ENCODE results near the gene FBP2.
A peak's percentile ranks its signal among the peaks of the same experiment; 100 is the strongest.

Gene FBP2

DNA sequence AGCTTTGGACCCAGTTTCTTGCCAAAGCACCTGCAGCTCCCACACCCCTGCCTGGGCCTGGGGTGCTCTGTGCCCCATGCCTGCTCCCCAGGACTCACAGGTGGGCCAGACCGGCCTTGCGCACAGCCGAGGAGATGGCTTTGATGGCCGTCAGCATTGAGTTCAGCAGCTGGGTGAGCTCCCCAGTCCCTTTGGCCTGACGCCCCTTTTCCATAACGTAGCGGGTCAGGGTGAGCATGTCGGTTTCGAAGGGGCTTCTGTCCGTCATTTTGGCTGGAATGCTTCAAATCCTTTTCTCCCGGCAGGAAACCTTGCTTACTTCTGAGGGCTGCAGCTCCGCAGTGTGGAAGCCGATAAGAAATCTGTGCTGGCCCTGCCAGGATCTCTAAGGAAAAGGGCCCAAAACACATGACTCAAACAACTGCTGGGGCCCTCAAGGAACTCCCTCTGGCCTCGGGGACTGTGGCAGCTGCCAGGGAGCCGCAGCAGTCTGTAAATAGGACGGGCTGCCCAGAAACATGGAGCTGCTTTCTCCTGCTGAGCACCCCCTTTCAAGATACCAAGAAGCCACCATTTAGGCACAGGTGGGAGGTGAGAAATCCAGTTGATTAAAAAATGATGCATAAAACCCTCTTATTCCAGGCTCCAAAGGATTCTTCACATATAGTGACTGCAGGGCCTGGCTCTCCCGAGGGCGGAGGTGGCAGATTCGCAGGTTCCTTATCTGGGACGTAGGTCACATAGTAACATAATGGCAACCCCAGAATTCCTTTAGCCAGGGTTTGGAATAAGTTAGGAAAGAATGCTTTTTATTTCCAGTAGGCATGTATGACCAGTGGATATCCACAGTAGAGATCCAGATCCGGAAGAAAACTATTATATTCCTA lies at the start of gene FBP2:
TSS of gene FBP2 (minus strand) at position 366 of the 887 bp plus-strand sequence. CDS start at position 268, 98 bp downstream.
- DNase-seq = no peak

DNA sequence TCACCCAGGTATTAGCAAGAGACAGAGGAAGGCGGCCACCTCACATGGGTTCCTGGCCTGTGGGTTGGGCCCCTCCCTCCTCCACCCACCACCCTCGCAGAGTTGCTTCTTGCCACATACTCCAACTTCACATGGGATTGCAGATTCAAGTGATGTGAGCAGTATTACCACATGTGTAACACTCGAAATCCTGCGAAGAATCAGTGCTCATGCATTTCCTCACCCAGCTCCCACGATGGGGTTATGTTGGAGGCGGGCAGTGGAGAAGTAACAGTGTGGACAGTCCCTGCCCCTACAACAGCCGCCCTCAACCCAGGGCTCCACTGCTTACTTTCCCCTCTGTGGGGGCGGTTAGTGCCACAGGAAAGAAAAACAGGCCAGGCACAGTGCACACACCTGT lies 49.6 kb upstream of the FBP2 start:
- no peak for DNase-seq

DNA sequence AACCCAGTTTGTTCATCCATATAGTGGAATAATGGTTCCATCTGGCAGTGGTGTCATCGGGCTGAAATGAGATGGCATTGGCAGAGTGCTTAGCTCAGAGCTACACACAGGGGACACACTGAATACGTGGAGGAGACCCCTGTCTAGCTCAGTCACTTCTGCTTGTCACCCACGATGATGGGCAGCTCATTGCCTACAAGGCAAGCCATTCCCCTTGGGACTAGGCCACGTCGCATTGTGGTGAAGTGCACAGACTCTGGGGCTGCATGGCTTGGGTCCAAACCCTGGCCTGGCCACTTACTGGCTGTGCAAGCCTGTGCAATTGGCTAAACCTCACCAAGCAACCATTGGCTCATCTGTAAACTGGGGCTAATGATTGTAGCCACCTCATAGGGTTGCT lies 48.9 kb upstream of the FBP2 start:
- DNase-seq = no peak

DNA sequence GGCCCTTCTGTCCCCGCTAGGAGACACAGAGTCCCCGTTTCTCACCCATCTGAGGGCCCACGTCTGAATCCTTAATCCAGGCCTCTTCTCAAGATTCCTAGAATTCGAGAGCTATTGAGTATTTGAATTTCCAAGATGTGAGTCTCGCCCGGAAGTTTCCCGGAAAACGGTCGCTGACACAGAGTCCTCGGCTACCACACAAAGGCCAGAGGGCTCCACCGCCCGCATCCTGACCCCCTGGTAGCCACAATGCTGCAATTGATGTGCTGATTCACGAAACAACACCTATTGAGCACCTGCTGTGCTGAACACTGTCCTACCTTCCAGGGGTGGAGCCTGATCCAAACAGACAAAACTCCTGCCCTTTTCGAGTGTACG lies 46.4 kb upstream of the FBP2 start:
- no peak for DNase-seq

DNA sequence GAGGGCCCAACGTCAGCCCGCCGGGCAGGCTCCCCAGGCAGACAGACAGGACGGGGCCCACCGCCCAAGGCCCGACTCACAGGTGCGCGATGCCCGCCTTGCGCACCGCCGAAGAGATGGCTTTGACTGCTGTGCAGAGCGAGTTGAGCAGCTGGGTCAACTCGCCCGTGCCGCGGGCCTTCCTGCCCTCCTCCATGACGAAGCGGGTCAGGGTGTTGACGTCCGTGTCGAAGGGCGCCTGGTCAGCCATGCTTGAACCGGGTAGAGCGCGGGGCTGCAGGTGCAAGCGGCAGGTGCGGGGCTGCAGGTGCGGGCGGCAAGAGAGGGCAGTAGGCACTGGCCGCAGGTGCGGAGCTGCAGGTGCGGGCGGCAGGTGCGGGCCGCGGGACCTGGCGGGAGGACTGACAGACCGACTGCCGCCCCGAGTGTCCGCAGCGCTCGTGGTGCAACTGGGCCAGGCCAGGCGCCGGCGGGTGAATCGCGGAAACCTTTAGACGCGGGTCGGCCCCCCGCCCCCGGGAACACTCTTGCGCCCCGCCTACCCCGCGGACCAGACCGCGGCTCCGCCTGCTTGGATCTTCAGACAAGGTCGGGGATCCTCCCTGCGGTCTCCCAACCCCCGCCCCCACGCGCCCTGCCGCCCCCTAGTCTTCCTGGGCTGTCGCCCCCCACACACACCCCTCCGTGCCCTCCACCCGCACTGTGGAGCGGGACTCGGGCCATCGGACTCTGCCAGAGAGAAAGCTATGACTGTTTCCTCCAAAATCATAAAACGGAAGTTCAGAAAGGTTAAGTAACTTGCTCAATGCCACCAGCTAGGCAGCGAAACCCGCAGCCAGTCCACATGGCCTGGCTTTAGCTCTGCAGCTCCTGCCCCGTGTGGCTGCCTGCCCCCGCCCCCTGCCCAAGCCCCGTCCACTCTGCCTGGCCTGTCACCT lies 45.7 kb upstream of the FBP2 start, which contains the start of gene FBP1:
TSS of gene FBP1 (minus strand) at position 458 of the 938 bp plus-strand sequence. CDS start at position 250, 208 bp downstream.
- no peak for DNase-seq

DNA sequence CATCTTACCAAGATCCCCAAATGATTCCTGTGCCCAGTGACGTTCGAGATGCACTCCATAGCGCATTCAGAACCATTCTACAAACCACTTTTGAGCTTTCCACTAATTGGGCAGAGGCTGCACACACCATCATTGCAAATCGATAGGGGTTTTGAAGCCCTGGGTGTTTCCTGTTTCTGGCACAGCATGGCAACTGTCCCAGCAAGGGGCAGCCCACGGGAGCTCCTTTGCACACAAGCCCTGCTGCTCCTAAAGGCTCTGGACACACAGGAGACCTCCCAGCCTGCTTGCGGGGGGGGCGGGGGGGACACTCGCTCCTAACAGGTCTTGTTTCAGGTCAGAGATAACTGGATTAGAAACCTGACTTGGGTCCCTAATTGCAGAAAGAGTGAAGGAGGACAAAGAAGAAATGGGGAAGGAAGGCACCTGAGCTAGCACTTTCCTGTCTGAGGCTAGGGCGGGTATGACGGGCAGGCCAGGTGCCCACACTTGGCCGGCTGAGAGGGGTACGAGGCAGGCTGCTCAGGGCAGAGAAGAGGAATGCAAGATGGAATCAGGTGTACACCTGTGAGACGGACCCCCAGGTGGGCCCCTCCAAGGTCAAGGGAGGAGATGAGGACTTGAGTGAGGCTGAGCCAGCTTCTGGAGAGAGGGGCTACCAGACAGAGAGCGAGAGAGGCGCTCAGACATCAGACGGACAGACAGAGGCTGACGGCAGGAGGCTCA lies 44.9 kb upstream of the FBP2 start:
- no peak for DNase-seq

DNA sequence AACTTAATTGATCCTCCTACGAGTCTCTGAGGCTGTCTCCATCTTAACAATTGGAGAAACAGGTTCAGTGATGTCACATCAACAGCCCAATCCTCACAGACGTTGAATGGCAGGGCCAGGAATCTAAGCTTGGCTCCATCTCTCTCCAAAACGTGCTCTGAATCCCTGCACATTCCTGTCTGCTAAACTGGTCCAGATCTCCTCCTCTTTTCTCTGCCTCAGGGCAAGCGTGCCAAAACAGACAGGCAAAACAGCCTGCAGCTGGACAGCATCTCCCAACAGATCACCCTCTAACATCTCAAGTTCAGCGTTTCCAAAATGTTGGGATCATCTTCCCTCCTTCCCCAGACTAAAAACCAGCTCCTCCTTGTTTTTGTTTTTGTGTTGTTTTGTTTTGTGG lies 39.1 kb upstream of the FBP2 start:
- DNase-seq = no peak

DNA sequence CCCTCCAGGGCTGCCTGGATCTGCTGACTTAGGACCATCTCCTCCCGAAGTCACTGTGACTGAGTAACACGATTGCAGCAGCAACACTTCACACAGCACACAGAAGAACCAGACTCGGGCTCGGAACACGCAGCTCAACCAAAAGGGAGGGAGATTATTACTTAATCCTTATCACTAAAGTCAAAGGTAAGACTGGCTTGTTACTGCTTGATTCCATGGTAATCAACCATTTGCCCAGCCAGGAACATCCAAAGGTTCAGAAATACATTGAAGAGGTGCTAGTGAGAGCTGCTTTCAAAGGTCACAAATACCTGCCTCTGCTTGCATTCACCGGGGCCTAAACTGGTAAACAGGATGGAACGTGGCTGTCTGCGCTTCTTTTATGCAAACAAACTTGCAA lies 38.0 kb upstream of the FBP2 start:
- no peak for DNase-seq

DNA sequence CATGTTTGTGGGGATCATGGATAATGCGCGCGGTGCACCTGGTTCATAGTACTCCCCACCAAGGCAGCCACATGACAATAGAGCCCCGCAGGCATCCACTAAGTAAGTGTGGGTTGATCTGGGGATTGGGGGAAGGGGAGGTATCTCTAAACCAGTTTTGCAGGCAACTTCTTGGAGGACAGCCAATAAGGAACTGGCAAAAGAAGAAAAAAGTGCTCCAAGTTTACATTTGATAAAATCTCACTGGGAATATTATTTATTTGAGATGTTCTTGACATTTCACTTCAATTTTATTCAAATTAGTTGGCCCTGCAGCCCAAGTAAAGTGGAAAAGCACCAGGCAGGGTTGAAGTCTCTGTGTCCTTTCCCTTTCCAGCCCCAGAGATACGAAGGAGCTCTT lies 37.2 kb upstream of the FBP2 start:
- no peak for DNase-seq

DNA sequence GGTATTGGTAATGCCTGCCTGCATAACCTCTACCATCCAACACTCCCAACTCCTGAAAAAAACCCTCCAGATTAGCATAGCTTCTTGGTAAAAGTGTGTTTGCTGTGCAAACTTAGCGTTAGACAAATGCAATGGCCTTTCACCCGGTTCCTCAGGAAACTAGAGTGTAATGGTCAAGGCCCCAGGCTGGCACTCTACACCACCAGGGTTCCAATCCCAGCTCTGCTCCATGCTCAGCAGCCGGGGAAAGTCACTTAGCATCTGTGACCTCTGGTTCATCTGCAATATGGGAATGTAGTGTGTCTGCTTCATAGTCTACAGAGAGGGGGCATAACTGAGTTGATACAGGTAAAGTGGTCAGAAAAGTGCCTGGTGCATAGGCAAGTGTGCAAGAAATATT lies 36.7 kb upstream of the FBP2 start:
- DNase-seq = no peak

DNA sequence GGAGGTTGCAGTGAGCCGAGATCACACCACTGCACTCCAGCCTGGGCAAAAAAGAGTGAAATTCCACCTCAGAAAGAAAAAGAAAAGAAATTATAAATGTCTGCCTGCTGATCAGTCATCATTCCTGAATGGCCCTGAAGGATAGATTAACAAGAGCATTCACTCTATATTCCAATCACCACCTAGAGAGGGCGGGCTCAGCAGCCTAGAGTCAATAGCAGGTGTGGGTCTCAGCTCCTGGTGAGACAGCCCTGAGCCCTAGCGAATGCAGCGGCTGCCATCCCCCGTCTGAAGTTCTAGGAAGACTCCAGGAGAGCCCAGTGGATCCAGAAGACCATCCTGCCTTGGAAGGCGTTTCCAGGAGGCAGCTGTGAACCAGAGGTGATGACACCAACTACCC lies 33.7 kb upstream of the FBP2 start:
- DNase-seq = no peak

DNA sequence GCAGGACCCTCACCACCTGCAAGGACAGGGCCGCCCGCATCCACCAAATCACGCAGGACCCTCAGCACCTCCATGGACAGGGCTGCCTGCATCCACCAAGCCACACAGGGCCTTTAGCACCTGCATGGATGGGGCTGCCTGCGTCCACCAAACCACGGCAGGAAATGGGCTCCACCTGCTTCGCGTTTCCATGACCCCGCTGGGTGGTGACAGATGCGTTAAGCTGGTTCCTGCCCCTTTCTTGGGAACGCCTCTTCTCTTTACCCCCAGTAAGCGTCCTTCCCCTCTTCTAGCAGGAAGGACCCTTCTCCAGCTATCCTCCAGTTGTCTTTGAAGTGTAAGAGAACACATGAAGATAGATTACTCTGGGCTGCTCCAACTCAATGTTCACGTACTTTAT lies 32.2 kb upstream of the FBP2 start:
- DNase-seq = no peak

DNA sequence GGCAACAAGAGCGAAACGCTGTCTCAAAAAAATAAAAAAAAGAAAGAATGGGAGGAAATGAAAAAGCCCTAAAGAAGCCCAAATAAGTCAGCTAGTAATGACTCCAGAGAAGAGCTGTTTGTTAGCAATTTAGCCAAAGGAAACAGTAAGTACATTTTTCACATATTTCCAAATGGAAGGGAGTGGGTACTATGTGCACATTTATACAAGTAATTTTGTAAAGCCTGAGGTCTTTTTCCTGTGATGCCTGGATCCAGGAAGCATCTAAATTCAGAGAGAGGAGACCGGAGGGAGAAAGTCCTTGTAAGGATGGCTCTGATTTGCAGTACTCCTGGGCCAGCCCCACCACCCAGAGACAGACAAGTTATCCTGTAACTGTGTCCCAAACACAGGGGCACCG lies 31.0 kb upstream of the FBP2 start:
- DNase-seq = no peak

DNA sequence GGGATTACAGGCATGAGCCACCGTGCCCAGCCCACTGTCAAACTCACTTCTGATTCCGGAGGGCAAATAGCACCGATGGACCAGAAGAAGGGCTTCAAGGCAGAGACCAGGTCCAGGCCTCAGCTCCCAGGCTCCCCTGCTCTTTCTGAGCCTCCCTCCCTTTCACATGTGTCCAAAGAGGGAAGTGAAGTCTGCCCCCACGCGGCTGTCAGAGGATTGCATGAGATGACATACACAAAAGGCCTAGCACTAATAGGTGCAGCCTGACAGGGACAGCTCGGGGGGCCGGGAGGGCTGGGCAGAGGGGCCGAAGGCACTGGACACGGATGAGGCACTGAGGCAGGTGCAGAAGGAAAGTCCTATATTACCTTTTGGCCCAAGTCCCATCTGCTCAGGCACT lies 29.6 kb upstream of the FBP2 start:
- DNase-seq = peak; percentile 22

DNA sequence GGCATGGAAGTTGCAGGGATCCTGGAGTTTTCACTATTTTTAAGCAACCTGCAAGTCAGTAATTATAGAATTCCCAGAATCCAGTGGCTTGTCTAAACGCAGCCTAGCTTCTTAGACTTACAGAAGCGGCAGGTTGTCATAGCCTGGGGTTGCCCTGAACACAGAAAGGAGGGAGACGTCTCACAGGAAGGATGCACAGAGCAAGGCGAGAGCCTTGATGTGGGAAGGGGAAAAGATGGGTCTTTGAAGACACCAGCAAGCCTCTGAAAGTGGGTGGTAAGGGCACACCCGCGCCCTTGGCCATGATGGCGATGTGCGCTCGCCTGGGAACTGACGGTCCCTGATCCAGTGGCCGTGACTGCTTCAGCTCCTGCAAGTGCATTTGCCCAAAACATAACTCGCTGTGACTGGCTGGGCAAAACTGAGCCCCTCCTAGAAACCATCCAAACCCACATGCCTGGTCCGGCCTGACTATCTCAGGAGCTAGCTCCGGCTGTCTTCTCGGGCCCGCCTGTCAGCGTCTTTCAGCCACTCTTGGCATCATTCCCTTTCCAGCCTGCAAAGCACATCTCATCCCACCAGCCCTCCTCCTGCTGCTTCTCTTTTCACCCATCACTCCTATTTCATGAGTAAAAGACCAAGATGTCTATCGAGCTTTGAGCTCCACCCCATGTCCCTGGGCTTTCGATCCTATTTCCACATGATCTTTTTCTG lies 28.6 kb upstream of the FBP2 start:
- no peak for DNase-seq

DNA sequence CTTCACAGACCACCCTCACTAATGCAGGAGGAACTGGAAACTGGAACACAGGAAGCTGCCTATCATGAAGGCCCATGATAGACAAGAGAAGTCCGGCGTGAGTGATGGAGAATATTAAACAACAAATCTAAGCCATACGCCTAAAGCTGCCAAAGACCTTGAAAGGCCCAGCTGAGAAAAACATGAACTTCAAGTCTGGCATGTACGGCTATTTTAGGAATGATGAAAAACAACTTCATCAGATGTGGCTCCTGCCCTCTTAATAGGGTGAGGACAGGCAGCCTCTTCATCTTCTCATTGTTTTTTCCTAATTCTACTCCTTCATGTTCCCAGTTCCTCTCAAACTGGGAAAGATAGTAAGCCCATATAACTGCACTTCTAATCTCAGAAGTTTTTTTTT lies 25.4 kb upstream of the FBP2 start:
- DNase-seq = no peak

DNA sequence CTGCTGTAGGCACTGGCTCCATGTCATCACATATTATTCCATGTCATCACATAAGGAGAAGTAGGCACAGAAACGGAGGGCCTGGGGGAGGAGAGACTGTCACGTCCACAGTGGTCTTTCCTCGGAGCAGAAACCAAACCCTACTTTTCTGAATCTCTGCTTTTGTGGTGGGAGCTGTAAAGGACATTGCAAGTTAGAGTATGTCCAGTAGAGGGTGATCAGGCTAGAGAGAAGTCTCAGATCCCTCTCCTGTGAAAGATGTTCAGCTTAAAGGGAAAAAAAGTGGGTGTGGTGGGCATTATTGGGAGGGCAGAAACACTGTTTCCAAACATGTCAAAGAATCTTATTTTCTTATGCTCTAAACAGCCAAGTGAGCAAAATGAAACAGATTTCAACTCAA lies 19.4 kb upstream of the FBP2 start:
- no peak for DNase-seq

DNA sequence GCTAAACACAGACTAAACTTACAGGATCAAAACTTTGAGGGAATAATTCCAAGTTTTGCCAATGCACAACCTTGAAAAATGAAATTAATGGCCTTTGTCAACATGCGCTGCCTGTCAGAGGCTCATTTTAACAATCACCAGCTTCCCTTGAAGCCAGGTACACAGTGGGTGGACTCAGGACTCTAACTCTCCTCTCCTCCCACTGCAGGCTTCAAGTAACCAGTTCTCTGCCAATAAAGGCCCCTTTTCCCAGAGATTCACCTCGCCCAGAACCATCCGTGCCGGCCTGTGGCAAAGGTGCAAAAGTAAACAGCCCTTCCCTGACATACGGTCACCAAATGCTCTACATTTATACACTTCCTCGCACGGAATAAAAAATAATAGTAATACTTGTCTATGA lies 18.4 kb upstream of the FBP2 start:
- no peak for DNase-seq

DNA sequence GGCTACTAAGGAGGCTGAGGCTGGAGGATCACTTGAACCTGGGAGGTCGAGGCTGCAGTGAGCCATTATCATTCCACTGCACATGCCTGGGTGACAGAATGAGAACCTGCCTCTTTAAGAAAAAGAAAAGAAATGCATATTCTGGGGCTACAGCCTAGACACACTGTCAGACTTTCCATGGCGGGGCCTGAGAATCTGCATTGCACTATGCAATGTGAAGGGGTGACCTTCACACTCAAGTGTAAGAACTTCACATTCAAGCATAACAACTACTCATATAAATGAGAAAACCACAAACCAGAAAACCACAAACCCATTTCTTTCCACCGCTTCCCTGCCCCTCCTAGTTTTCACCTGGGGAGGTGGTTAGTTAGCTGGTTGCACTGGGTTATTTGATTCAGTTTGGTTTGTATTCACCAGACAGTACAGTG lies 18.0 kb upstream of the FBP2 start:
- no peak for DNase-seq

DNA sequence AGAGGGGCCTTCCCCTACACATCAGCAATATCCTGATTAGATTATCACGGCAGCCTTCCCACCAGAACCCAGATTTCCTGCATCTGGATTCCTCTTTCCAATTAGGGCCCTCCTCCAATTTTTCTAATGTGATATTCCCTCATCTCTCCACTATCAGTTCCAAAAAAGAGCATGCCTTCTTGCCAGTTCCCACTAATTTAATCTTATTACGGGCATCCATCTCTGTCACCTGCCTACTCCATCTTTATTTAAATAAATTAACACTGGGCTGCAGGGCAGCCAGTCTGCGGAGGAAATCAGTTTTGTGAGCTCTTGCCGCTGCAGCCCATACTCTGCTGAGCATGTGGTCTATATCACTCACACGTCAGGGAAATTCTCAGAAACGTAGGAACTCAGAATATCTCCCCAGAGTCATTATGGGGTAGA lies 16.6 kb upstream of the FBP2 start:
- DNase-seq = no peak

DNA sequence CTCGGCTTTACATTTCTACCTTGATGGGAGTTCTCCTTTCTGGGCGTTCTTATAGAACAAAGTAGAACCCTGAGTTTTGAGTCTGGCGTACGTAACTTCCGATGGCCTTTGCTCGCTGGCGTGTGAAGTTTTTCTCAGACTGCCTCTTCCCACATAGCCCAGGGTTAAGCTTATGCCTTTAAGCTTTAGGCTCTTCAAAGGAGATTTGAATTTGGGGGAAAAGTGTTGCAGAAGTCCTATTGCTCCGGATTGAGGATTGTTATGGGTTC lies 13.7 kb upstream of the FBP2 start:
- no peak for DNase-seq

DNA sequence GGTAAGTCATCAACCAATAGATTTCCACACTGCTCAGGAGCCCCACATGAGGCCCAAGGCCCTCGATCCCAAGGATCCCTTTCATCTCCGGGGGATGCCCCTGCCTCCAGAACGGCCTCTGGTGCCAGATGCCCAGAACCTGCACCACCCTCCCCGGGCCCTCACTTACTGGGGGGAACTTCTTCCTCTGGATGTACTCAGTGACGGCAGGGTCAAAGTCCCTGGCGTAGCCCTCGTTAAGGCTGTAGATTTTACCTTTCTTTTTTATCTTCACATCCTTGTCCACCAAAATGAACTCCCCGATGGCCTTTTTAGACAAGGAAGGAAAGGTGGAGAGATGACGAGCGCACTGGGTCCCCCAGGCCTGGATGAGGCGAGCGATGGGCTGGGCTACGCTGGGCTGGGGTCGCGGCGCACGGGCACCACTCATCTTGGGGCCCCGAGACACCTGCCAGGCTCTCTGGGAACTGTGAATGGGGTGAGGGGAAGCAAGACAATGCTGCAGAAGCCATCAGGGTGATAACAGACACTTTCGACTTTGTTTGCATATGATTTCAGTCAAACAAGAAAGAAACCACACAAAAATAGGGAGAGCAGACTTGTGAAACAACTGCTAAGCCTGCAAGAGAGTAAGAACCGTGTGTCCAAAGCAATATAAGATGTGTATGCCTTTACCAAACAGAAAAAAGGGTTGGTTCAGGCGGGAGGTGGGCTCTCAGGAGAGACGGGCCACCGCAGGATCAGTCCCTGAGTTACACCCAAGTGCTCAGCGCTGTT lies 13.2 kb upstream of the FBP2 start:
- no peak for DNase-seq

Data from NCI-H2171 treated with DMSO at 0.1 percent for 48 hours (cell line).